ENCODE results near the gene ZNF396.

The ZNF396 gene

DNA sequence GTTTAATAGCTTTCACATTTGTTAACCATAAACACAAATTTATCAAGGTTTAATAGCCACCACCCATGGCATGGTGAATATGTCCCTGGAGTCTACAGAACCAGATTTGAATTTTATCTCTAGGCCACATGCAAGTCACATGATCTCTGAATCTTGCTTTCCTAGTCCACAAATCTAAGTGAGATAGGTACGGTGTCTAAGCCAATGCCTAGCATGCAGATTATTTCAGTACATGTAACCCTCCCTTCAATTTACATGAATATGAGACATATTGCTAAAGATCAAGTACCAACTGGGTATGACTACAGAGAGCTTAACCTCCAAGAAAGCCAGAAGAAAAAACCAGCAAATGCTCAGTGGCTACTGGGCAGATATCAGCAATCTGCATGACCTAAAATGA is 42.9 kb downstream of the ZNF396 start:
- DNase-seq, result no peak

DNA sequence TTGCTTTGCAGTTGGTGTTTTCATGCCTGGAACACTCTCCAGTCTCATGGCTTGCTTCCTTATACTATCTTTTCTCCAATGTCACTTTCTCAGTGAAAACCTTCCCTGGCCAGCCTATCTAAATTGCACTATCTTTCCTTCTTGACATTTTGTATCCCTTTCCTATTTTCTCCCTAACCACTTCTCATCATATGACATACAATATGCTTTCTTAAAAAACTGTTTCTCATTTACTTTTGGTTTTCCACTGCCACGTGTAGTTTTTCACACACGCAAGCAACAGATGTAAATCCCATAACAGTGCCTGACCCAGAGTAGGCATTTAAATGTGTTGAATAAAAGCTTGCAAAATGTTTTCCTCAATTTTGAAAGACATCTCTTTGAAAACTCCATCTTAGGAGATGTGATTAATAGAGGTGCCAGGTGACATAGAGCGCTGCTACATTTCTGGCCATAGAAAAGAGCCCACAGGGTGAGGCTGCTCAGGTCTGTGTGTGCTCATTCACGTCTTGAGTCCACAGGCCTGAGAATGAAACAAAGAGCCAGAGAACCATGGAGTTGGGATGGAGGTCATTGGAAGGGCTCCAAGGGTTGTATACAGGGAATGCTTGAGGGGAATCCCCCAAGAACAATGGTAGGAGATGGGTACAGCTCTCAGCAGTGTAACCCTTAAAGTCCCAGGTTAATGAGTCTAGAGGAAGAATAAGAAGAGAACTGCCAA is 45.6 kb downstream of the ZNF396 start:
- DNase-seq, result no peak

DNA sequence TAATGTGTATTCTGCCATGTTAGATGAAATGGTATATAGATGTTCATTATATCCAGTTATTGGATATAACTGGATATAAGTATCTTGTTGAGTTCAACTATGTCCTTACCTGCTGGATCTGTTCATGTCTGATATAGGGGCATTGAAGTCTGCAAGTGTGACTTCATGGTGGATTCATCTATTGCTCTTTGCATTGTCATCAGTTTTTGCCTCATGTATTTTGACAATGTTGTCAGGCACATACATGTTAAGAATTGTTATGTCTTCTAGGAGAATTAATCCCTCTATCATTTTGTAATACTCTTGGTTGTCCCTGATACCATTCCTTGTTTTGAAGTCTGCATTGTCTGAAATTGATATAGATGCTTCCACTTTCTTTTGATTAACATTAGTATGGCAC is 48.3 kb downstream of the ZNF396 start:
- no peak for DNase-seq

DNA sequence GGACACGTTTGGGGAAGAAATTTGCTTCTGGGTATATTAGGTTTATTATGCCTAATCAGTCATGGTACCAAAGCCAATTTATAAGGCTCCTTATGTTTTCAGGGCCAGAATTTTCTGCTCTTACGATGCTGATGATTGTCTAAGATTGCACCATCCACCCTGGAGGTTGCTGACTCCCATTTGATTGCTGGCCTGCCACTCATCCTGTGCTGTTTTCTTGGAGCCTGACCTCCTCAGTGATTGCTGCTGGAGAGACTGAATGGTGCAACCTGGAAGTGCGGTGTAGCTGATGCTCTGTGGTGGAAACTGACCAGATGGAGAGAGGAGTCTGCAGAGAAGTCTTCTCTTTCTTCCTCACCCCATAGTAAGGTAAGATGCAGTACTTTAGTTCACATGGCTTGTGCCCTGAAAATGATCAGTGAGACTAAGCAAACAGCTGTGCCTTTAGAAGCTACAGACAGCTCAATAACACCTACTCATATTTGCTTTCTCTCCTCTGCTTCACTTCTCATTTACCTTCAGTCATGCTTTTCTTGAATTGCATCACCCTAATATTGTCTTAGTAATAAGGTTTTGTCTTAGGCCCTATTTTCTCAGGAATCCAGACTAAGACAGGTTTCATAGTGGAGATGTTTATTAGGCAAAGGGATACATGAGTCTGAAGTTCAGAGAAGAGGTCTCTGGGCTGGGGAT is 50.3 kb downstream of the ZNF396 start:
- DNase-seq, result no peak

DNA sequence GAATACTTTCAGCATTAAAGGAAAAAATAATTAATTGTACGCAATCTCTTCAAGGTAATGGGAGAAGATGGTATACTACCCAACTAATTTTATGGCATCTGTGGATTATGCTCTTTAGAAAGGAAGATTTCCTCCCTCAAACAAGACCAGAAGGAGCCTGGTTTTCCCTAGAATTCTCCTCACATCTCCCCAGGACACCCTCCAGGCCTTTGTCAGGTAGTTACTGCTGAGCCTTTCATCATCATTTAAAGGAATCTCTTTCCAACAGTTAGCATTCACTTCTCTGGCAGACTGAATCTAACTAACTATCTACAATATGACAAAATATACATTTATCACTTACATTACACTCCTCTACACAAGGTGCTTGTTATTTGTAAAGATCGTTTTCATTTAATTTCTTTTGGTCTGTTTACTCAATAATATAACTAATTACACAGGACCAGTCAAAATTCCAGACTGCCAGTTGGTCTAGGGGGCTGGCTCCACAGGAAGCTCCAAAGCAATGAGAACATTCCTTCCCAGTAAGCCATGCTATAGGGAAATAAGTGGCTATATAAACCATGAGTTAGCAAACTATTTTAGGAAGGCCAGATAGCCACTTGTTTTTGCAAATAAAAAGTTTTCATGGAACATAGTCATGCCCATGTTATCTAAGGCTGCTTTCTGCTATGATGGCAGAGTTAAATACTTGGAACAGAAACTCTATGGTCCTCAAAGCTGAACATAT is 52.0 kb downstream of the ZNF396 start:
- DNase-seq, result no peak

DNA sequence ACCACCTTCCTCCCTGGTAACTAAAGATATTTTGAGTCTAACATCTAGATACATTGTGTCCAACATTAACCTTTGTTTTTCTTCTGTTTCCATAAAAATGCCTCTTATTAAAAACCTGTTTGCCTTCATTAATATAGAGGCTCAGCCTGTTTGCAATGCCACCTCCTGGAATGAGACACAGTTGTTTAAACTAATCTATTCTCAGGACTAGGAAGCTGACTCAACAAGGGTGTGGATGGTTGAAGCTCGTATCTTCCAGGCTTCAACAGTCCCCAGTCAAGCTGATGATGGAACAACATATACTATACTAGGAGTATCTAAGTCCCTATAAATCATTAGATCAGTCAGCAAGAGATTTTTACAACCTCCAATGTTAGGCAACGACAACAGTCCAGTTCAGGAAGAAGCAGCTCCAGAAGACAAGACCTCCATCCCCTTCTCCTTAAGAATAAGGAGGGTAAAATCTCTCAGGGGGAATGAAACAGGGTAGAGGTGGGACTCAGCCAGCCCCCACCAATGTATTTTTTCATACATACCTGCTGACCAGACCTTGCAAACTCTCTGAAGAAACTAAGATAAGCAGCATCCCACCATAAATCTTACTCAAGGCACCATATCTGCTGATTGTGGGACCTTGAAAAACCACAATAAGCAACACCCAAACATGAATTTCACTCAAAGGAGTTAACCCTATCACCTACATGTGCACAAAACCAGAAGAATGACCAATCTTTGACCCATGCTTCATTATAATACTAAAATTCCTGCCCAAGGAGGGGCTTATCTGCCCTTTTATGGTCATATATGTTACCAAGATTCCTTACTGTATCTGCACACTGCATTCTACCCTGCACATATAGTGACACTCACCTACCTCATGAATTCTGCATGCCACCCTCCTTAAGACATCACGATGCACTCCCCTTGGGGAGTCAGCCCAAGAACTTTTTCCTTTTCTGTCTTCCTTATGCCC is 54.4 kb downstream of the ZNF396 start:
- DNase-seq, result no peak

Measured in Kasumi-1 (cell line).